ENCODE results near the gene PREB.
A peak's percentile ranks its signal among the peaks of the same experiment; 100 is the strongest.
"Not testable (repeated sequence)": the region's sequence is repeated elsewhere in the genome, so short reads cannot be mapped to it uniquely, and the experiment has no call there.

Gene PREB

GRCh38 chr2:27125104-27125503 lies 9.3 kb downstream of the PREB start:
- DNase-seq = no peak

GRCh38 chr2:27123302-27124150 lies 10.9 kb downstream of the PREB start, which contains the start of gene ABHD1:
TSS of gene ABHD1 (plus strand) at chr2:27123815. CDS start at chr2:27123949, 134 bp downstream.
- DNase-seq = peak; percentile 39 to 70

GRCh38 chr2:27122791-27123190 lies 11.6 kb downstream of the PREB start:
- no peak for DNase-seq

- DNase-seq = no peak
These were observed 12.5 kb downstream of the PREB start for GRCh38 chr2:27121906-27122305.

GRCh38 chr2:27119330-27119670 lies 15.1 kb downstream of the PREB start:
- DNase-seq = not testable (repeated sequence)

- no peak for DNase-seq
These were observed 15.7 kb downstream of the PREB start, which contains the start of gene CGREF1 for GRCh38 chr2:27118525-27119329. TSS of gene CGREF1 (minus strand) at chr2:27119128. CDS start at chr2:27104366, 14,762 bp downstream.

GRCh38 chr2:27117995-27118524 lies 16.4 kb downstream of the PREB start:
- no peak for DNase-seq

- no peak for DNase-seq
These were observed 18.9 kb downstream of the PREB start for GRCh38 chr2:27115519-27115918.

- not testable (repeated sequence) for DNase-seq
These were observed 22.9 kb downstream of the PREB start for GRCh38 chr2:27111392-27112078.

DNA sequence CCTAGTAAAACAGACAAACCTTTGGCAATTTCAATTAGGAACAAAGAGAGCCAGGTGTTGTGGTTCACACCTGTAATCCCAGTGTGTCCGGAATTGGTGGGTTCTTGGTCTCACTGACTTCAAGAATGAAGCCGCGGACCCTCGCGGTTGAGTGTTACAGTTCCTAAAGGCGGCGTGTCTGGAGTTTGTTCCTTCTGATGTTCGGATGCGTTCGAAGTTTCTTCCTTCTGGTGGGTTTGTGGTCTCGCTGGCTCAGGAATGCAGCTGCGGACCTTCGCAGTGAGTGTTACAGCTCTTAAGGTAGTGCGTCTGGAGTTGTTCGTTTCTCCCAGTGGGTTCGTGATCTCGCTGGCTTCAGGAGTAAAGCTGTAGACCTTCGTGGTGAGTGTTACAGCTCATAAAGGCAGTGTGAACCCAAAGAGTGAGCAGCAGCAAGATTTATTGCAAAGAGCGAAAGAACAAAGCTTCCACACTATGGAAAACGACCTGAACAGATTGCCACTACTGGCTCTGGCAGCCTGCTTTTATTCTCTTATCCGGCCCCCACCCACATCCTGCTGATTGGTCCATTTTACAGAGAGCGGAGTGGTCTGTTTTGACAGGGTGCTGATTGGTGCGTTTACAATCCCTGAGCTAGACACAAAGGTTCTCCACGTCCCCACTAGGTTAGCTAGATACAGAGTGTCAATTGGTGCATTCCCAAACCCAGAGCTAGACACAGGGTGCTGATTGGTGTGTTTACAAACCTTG lies 23.7 kb downstream of the PREB start:
- DNase-seq = not testable (repeated sequence)

DNA sequence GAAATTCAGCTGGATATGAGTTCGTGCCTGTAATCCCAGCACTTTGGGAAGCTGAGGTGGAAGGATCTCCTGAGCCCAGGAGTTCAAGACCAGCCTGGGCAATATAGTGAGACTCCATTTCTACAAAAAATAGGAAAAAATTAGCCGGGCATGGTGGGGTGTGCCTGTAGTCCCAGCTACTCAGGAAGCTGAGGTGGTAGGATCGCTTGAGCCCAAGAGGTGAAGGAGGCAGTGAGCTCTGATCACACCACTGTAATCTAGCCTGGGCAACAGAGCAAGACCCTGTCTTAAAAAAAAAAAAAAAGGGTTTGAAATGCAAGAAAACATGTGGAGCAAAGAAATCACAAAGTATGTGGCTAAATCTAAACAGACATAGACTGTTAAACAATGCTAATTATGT lies 25.4 kb downstream of the PREB start:
- DNase-seq = no peak

- DNase-seq = no peak
These were observed 26.2 kb downstream of the PREB start for GRCh38 chr2:27108221-27108620.

DNA sequence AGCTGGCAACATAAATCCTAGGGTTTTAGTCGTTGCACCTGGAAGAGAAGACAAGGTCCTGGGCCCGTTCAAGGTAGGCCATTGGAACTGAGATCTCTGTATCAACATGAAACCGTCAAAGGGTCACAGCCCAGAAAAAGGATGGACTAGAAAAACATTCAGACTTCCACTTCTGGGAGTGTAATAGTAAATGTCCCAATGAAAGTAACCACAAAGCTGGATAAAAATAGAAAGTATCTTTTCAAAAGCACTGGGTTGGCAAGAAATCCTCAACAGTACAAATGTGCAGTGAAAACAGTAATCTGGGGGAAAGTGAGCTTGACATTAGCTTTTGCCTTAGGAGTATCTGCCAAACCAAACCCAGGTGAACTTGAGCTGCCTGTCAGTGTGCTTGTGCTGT lies 28.5 kb downstream of the PREB start:
- no peak for DNase-seq

GRCh38 chr2:27102329-27102728 lies 32.1 kb downstream of the PREB start:
- DNase-seq = no peak

GRCh38 chr2:27100036-27100435 lies 34.4 kb downstream of the PREB start:
- DNase-seq = no peak

DNA sequence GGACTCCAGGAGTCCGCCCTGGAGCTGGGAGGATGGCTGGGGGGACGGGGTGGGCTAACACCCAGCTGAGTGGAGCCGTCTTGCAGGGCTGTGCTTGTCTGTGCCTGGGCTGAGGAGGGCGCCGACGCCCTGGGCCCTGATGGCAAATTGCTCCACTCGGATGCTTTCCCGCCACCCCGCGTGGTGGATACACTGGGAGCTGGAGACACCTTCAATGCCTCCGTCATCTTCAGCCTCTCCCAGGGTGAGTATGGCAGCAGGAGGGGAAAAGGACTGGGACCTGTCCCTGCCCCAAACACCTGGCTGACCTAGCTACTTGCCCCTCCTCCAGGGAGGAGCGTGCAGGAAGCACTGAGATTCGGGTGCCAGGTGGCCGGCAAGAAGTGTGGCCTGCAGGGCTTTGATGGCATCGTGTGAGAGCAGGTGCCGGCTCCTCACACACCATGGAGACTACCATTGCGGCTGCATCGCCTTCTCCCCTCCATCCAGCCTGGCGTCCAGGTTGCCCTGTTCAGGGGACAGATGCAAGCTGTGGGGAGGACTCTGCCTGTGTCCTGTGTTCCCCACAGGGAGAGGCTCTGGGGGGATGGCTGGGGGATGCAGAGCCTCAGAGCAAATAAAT lies 35.0 kb downstream of the PREB start:
- no peak for DNase-seq

GRCh38 chr2:27097341-27097740 lies 37.1 kb downstream of the PREB start:
- DNase-seq = no peak

DNA sequence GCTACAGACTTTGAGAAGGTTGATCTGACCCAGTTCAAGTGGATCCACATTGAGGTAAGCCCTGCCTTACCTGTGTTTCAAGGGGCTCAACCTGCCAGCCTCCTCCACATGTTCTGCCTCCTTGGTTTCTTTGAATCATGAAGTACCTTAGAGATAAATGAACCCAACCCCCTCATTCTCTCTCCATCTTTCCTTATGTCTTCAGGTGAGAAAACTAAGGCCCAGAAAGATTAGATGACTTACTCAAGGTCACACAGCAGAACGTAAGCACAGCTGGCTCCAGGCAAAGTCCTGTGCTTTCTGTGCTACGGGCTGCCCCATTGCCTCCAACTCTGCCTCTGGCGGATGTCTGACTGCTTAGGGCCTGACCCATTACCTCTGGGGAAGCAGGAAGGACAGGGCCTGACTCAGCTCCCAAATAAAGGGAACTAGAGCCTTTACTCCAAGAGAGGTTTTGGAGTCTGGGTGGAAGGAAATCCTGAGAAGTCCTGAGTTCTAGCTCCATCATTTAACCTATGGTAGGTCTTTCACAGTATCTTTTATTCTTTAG lies 37.6 kb downstream of the PREB start:
- DNase-seq = no peak

DNA sequence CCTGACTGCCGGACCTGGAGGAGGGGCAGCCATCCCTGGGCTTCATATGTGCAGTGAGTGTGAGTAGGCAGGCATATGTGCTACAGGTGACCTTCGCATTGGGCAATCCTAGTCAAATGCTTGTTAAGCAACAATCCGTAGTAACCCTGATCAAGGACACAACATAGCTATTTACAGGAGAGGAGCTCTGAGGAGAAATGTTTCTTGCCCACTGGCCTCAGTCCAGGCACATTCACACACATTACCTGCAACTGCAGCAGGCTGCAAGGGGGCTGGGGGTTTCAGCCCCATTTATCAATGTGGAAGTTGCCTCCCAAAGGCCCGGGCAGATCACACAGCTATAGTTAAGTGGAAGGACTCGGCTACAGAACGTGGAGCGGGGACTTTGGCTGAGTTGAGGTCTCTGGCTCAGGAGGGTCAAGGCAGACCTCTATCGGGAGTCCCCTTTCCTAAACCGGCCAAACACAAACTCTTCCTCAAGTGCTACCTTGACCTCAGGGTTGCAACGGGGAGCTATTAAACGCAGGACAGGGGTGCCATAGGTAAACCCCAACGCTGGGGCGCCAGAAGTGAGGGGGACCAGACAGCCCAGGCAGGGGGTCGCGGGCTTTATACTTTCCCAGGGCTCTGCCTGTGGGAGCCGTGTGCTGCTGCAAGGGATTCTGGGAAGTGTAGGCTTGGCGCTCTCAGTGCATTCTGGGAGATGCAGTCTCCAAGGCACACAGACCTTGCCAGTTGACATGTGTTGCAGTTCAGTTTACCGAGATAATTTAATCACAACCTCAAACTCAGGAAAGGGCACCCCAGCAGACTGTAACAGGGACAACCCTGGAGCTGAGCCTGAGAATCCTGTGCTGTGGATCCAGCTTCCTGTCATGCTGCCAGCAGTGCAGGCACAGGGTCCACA lies 38.4 kb downstream of the PREB start:
- peak; percentile 54 to 60 for DNase-seq

GRCh38 chr2:27095427-27095744 lies 39.0 kb downstream of the PREB start:
- no peak for DNase-seq

All from hippocampal formation (tissue), 2 donors.